Activated CD8-positive, alpha-beta memory T cell treated with anti-CD3 and anti-CD28 coated beads, Interleukin-2, amount 50 U/mL, for 1 hour (primary cell): ENCODE data around the gene GCHFR.

Source experiments
- DNase-seq: peaks from one replicate; pipeline ENCODE4 v3.0.0-alpha.2; 2020; ENCODE audit errors: extremely low read depth

GCHFR gene

DNA sequence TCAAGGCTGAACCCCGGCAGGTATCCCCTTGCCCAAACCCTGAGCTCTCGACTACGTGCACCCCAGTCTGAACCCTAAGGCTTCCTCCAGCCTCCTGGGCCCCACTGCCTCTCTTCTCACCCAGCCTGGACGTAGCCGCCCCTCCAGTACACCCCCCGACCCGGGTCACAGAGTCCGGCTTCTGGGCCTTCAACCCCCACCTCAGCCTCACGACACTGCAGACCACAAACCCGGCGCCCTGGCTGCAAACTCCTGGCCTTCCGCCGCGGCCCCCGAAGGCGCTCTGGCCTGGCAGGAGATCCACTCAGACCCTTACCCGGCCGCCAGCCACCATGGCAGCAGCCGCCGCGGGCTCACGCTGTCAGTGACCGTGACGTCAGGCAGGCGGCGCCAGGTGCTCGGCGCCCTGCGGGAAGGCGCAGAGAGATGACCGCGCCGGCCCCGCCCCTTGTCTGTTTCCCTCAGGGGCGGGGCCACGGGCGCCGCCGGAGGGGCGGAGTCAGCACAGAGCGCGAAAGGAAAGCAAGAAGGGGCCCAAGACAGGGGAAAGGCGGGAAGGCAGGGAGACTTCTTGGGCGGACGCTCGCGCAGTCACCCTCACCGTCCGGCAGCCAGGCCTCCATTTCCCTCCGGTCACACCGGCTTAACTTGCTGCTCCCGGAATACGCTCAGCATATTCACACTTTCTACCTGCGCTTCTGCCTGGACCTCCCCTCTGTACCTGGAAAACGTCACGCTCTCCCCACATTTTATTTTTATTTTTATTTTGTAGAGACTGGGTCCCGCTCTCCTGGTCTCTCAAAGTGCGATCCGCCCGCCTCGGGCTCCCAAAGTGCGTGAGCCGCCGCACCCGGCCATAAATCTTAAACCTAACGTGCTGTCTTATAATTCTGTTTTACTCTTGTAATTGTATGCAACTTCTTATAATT, 8.7 kb upstream of the GCHFR start, which contains the start of gene RMDN3:
Gene RMDN3 (minus strand): TSS at position 372 of the 929 bp plus-strand sequence. CDS start 471 bp downstream, outside the sequence.
- DNase-seq = peak; percentile 82

DNA sequence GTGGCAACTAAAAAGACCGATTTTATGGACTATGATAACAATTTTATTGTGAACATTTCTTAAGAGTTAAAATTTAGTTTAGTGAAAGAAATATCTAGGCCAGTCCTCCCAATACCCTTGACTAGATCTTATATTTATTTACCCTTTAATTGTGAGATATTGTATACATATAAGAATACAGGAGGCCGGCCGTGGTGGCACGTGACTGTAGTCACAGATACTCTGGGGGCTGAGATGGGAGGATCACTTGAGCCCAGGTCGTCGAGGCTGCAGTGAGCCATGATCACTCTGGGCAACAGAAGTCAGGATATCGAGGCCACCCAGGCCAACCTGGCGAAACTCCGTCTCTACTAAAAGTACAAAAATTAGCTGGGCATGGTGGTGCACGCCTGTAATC, 8.1 kb upstream of the GCHFR start:
- no peak for DNase-seq

DNA sequence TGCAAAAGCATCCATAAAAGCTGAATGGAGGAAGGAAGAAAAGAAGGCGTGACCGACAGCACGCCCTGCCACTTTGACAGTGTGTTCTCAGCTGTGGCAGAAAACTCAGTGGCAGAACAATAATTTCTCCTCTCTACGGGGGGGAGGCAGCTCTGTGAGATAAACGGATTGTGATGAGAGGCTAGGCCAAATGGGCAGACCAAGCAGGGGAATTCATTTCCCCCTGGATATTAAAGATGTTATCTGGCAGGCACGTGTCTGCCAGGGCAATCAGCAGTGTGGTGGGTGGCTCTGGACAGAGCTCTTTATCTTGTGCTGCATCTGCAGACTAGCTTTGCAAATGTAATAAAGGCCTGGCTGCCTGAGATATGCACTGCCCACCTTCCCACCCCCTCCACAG, 6.9 kb upstream of the GCHFR start:
- no peak for DNase-seq

DNA sequence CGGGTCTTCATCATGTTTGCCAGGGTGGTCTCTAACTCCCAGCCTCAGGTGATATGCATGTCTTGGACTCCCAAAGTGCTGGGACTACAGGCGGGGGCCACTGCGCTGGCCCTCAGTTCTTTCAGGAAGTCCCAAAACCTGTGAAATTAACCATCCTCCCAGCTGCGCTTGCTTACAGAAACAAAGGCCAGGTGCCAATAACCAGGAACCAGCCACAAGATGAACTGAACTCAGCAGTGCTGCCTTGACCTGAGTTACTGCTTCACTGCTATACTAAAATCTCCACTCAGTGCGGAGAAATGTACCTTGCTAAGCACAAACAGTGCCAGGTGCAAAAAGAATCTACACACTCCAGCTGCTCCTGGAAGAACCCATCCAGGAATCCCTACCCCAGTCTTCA, 3.9 kb upstream of the GCHFR start:
- DNase-seq = no peak

DNA sequence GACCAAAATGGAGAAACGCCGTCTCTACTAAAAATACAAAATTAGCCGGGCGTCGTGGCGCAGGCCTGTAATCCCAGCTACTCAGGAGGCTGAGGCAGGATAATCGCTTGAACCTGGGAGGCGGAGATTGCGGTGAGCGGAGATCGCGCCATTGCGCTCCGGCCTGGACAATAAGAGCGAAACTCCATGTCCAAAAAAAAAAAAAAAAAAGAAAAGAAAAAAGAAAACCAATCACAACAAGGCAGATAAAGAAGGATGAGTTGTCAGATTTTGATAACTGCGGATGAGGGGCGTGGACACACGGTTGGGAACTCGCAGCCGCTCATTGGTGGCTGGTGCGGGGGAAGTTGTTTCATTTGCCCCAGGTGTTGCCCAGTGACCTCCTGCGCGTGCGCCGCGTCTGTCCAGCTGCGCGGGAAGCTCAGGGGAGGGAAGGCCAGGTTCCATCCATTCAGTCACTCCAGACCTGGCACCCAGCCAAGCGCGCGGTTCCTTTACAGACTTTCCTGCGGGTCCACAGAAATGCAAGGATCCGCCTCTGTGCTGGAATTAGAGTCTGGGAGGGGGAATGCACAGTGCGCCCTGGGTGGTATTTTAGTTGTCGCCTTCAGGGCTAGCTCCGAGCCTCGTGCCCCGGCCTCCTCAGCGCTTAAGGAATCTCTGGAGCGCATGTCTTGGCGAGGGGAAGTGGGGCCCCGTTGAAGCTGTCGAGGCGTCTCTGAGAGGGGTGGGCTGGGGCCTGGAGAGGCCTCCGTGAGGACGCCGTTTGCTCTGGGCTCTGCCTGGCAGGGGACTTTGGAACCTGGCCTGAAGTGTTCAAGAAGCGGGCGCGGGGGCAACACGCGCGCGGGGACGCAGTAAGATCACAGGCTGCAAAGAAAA, 708 bp upstream of the GCHFR start:
- no peak for DNase-seq

DNA sequence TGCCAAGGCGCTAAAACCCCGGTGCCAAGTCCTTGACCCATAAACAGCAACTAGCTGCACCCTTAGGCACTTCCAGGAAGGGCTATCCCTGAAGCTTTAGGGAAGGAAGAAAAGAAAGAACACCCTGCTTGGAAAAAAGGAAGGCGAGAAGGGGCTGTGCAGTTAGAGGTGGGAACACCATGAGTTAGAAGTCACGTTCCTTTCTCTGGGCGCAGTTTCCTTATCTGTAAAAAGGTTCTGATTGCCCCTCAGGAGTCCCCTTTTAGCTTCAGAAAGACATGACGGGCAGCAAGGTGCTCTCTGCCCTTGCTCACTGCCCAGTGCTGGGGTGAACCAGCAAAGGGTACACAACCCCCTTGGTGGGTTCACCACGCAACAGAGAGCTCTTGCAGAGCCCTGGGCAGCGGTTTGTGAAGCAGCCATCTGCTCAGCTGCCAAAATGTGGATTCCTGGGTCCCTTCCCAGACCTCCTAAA, 798 bp downstream of the GCHFR start:
- DNase-seq = no peak

DNA sequence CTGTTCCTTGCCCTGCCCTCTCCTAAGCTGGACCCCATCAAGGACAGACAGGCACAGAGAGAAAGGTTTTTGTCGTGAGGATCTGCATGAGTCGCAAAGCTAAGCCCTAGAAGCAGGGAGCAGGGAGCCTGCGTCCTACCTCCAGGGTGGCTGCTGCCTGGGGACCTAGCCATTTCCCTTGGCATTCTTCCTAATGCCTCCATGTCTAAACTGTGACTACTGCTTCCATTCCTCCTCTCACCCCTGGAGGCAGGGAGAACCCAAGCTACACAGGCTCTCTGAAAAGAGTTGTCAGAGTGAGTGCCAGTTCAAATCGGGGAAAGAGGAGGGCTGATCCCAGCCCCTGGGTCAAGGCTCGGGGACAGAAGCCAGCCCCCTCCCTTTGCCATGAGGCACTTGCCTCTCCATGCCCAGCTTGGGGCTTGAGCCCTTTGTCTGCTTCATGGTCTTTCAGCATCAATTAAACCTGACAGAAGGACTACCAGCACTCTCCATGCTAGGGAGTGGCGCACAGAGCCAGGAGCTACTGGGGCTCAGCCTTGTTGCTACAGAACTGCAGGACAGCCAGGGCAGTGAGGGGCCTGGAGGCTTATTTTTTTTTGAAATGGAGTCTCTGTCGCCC, 2.4 kb downstream of the GCHFR start:
- DNase-seq = no peak

DNA sequence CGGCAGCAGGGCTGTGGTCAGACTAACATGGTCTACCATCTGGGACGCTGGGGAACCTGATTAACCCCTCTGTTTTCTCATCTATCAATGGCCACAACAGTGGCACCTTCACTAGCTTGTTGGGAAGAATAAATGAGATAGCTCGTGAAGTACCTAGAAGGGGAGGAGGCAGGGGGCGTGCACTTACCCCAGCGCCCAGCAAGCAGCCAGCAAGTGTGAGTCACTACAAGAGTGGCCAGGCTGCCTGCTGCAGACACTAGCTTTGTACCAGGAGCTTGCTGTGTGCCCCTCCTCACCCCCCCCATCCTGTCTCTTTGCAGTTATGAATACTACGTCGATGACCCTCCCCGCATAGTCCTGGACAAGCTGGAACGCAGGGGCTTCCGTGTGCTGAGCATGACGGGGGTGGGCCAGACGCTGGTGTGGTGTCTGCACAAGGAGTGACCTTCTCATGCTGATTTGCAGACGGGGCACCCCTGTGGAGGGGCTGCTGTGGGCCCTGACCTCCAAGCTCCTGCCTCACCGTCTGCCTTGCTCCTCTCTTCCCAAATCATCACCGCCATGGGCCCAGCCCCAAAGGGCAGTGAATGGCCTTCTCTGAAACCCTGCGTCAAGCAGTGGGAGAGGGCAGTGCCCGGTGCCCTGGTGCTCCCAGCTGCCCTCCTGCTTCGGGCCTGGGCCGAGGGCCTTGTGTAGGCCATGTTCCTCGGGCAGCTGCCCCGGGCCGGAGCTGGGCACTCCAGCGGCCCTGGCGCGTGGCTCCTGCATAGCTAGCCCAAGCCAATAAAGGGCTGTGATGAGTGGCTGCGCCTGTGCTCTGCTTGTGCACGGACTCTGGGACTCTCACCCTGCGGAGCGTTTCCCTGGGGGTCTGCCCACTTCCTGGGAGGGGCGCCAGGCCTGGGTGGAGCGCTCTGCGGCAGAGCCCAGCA, 3.3 kb downstream of the GCHFR start:
- no peak for DNase-seq

DNA sequence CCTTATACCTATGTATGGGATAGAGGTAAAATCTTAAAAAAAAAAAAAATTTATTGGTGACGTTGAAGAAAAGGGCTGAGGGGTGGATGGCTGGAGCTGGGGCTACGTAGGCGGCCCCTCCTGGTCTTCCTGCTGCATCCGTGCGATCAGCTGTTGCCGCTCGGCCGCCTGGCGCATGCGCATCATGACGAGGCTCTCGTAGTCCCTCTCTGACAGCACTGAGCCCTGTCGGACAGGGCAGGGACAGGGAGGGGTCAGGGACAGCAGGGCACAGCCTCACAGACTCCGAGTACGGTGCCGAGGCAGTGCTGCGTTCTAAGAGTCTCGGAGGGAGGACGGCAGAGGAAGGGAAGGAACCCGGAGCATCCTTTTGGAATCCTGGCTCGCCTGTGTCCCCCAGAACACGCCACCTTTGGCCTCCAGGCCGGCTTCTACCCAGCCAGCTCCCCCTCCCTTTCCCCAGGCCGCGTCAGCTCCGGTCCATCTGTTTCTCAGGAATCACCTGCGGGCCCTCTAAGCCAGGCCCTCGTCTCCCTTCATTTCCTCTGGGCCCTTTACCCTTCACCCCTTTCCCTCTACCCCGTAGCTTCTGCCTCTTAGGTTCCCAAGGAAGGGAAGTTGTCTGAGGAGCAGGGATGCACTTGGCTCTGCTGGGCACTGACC, 4.1 kb downstream of the GCHFR start:
- DNase-seq = no peak

DNA sequence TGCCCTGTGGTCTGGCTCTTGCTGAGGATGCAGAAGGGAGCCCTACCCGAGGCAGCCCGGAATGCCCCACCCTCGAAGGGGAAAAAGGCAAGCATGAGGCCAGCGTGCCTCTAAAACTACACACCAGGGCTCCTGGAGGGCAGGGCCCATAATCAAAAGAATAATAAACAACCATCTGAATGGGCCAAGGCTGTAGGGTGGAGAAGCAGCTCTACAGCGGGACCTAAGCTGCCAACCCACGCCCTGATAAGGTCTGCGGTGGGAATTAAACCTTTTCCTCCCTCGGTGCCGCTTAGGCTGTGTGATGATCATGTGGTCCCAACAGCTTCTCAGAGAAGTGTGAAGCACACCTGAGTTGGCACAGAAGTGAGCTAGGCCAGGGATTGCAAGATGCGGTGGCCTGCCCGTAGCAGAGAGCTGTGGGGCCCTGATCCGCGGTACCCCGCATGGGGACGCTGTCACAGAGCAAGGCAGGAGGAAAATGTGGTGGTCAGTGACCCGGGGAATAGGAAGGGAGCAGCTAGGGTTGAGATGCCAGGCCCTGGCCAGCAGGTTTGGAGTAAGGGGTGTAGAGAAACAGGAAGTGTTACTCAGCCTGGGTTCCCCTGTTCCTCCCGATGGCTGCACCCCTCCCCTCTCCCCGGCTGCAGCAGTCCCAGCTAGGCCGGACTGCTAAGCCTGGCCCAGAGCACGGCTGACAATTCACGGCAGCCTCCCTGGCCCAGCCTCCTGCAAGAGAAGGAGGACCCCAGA, 4.8 kb downstream of the GCHFR start:
- DNase-seq = no peak

DNA sequence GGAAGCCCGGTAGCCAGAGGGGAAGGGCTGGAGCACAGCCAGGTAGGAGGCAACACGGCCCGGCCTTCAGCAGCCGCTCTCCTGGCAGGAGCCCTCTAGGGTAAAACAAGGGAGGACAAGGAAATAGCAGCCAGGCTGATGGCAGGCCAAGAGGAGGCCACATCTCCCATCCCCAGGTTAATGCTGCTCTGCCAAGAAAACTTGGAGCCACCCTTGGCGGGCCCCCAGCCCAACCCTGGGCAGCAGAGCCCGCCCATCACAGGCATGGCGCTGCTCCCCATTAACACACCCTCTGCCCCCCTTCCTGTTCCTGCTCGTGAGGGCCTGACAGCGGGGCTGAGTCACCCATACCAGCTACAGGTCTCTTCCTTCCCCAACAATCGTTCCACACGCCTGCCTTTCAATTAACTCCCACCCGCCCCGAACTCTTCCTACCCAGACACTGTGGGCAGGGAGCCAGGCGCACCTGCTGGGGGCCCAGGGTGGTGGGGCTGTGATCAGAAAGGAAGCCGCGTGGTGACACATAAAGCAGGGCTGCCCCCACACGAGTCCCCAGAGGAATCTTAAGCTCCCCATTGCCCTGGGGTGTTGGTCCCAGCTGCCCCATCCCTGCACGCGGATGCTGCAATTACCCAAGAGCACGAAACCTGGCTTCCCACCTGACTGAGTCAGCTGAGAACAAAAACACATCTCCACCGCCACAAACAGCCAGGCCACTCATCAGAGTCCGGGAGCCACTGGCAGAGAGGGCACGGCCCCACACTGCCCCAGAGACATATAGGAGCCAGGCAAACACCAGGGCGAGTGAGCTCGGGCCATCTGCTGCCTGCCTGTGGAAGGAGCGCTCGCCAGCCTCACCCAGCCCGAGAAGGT, 5.6 kb downstream of the GCHFR start, which contains the start of gene C15orf62:
Gene C15orf62 (plus strand): TSS at position 707 of the 873 bp plus-strand sequence. CDS start 516 bp downstream, outside the sequence.
- peak; percentile 70 for DNase-seq

DNA sequence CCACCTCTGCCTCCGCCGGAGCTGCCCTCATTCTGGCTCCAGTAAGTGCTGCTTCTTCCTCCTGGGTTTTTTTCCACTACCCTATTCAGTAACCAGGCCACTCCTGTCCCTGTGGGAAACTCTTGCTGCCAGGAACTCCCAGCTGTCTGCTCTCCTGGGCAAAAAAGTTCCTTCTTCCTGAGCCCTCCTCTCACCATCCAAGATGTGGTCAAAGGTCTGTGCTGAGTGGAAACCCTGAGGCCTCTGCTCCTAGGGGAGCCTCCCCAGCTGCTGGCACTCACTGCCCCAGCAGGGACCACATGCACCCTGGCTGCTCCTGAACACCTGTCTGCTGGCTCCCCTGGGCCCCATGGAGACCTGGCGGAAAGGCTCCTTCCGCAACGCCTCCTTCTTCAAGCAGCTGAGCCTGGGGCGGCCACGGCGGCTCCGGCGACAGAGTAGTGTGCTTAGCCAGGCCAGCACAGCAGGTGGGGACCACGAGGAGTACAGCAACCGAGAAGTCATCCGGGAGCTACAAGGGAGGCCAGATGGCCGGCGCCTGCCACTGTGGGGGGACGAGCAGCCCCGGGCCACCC, 6.4 kb downstream of the GCHFR start:
- DNase-seq = no peak

DNA sequence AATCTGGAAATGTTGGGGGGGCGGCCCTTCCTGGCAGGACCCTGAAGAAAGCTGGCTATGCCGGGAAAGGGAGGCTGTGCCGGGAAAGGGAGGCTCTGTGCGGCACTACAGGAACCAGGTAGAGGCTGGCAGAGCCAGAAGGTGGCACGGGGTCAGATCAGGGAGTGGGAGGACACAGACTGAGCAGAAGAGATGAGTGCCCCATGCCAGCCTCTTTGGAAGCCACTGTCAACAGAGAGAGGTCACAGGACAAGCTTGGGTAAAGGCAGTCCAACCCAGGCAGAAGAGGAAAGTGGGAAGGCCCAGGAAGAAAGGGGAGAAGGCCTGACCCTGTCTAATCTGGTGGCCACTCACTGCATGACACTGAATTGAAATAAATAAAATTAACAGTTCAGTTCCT, 7.4 kb downstream of the GCHFR start:
- no peak for DNase-seq

DNA sequence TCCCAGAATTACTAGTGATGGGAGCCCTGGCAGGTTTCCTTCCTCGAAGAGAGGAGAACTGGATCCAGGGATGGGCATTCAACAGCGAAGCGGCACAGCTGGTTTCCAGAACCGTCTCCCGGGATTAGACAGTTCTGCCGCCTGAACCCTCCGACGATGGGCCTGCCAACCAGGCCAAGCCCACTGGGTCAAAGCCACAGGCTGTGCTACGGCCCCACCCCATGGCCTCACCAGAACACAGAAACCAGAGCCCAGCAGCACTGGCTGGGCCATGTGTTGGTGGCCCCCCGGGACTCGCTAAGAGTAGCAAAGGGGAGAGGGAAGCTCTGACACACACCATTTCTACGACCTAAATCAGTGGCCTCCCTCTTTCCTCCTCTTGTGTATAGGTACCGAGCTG, 8.1 kb downstream of the GCHFR start:
- no peak for DNase-seq

DNA sequence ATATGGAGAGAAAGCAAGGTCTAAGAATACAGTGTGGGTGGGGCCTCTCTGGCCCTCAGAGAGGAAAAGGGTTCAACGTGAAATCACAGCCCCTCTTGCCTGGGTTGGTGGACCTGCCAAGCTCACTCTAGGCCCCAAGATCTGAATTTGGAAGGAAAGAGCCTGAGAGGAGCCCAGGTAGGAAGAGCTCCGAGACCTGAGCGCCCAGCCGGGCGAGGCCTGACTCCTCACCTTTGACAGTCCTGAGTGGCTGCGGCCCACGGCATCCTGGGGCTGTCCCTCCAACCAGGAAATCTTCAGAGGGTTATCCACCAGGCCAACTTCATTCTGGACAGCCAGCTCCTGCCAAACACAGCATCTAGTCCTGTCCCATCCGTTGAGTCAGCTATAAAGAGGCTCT, 9.6 kb downstream of the GCHFR start:
- DNase-seq = no peak

DNA sequence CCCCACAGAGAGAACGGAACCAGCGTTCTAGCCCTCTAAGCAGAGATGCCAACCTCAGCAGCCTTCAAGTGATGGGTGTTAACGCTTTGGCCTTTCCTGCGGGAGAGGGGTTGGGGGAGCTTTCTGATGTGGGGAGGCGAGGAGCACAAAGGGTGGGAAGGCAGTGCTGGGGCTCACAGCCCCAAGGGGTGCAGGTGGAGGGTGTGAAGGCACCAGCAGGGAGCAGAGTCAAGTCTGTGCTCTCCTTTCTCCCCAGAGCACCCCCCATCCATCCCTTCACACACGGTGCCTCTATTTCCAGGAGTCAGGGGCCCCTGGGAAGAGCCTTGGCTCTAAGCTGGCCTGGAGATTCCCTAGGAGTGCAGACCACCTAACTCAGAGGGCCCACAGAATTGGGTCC, 10.0 kb downstream of the GCHFR start:
- DNase-seq = no peak

DNA sequence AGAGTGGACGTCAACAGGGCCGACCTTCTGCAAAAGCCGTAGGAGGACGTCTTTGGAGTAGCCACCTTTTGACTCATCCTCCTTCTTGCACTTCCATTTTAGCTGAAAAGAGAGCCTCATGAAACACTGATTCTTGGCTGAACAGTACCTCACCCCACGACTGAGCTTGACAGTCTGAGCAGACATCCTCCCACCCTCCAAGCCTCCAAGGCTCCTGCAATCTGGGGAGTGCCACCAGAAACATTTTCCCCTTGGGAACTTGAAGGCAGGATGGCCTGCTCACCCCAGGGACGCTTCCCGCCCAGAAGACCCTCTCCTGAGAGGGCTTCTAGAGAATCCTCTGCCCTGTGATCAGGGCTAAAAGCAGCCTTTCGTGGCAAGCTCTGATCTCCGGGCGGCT, 11.1 kb downstream of the GCHFR start:
- DNase-seq = no peak
